HL-60 (cell line): Measurements from ENCODE around the gene ZNF287.
"Not testable (repeated sequence)": the region's sequence is repeated elsewhere in the genome, so short reads cannot be mapped to it uniquely, and the experiment has no call there.

Experiments used
- DNase-seq, 2 experiments: peaks; one replicate each; pipeline ENCODE4 v3.0.0-alpha.2; 2010 to 2020; ENCODE audit warnings: low read depth in 1 of 2, low spot score in 1 of 2
- H3K27ac ChIP-seq: fragments of 250-450 bp; sonication (Bioruptor Pico); replicated peaks from 2 replicates; pipeline ENCODE4 v1.5.1; 2020; ENCODE audit warnings: mild to moderate bottlenecking, moderate library complexity
- H3K27me3 ChIP-seq: fragments of 250-450 bp; sonication (Bioruptor Pico); 2 replicates; pipeline ENCODE4 v1.5.1; 2021; ENCODE audit warnings: mild to moderate bottlenecking, moderate library complexity; ENCODE audit not compliant: insufficient read depth, poor library complexity, severe bottlenecking
- H3K4me3 ChIP-seq: replicated peaks from 2 replicates; pipeline ENCODE4 v1.5.1; 2011; ENCODE audit warnings: mild to moderate bottlenecking, control low read depth, low read length; ENCODE audit not compliant: insufficient read depth
- GABPA ChIP-seq: IDR thresholded peaks from 2 replicates; pipeline ENCODE4 v1.6.1; 2012; ENCODE audit warnings: low read depth
- POLR2AphosphoS5 ChIP-seq: IDR thresholded peaks from 2 replicates; pipeline ENCODE4 v1.6.1; 2012; ENCODE audit warnings: low read depth
- SPI1 ChIP-seq: IDR thresholded peaks from 2 replicates; pipeline ENCODE4 v1.6.1; 2012; ENCODE audit warnings: low read depth, mild to moderate bottlenecking, borderline replicate concordance
- TF ChIP-seq, protein P1 (sequence below): IDR thresholded peaks from 2 replicates; pipeline ENCODE4 v1.6.1; 2012; ENCODE audit warnings: low read depth; ENCODE audit not compliant: insufficient replicate concordance
- TF ChIP-seq, protein P2 (sequence below): IDR thresholded peaks from one replicate; pipeline ENCODE4 v1.5.1; 2011; ENCODE audit warnings: low read length, control low read depth, inconsistent platforms; ENCODE audit not compliant: insufficient read depth

The ZNF287 gene

DNA sequence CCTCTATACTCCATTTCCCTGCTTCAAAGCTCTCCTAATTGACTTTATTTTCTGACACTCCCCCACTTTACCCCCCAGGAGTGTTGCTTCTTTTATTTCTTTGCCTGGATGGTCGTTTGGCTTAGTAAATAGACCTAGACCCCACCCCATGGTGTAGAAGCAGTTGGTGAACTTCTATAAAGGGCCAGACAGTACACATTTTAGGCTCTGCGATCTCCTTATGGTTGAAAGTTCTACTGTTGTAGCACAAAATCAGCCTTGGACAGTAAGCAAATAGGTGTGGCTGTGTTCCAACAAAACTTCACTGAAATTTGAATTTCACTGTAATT lies 31.9 kb downstream of the ZNF287 start:
- no peak for TF ChIP-seq SPI1
- TF ChIP-seq, protein P1, sequence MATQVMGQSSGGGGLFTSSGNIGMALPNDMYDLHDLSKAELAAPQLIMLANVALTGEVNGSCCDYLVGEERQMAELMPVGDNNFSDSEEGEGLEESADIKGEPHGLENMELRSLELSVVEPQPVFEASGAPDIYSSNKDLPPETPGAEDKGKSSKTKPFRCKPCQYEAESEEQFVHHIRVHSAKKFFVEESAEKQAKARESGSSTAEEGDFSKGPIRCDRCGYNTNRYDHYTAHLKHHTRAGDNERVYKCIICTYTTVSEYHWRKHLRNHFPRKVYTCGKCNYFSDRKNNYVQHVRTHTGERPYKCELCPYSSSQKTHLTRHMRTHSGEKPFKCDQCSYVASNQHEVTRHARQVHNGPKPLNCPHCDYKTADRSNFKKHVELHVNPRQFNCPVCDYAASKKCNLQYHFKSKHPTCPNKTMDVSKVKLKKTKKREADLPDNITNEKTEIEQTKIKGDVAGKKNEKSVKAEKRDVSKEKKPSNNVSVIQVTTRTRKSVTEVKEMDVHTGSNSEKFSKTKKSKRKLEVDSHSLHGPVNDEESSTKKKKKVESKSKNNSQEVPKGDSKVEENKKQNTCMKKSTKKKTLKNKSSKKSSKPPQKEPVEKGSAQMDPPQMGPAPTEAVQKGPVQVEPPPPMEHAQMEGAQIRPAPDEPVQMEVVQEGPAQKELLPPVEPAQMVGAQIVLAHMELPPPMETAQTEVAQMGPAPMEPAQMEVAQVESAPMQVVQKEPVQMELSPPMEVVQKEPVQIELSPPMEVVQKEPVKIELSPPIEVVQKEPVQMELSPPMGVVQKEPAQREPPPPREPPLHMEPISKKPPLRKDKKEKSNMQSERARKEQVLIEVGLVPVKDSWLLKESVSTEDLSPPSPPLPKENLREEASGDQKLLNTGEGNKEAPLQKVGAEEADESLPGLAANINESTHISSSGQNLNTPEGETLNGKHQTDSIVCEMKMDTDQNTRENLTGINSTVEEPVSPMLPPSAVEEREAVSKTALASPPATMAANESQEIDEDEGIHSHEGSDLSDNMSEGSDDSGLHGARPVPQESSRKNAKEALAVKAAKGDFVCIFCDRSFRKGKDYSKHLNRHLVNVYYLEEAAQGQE: no peak
- no peak for TF ChIP-seq POLR2AphosphoS5
- Histone ChIP-seq H3K27me3 (no peaks in the 10 kb centered on the region), H3K27ac (no peak overlapping the region), H3K4me3 (no peak overlapping the region)
- no peak for DNase-seq

DNA sequence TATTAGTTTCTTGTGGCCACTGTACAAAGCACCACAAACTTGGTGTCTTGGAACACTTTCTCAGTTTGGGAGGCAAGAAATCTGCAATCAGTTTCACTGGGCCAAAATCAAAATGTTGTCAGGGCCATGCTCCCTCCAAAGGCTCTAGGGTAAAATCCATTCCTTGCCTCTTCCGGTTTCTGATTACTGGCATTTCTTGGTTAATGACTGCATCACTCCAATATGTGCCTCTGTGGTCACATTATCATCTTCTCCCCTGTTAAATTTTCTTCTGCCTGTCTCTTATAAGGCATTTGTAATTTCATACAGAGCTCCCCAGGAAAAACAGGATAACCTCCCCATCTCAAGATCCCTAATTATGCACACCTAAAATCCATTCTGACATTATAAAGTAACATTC lies 34.8 kb downstream of the ZNF287 start:
- H3K27ac ChIP-seq: no peak overlapping the region
- no peak overlapping the region for H3K4me3 ChIP-seq
- no peak for DNase-seq
- TF ChIP-seq, protein P1: no peak
- TF ChIP-seq, protein P2, sequence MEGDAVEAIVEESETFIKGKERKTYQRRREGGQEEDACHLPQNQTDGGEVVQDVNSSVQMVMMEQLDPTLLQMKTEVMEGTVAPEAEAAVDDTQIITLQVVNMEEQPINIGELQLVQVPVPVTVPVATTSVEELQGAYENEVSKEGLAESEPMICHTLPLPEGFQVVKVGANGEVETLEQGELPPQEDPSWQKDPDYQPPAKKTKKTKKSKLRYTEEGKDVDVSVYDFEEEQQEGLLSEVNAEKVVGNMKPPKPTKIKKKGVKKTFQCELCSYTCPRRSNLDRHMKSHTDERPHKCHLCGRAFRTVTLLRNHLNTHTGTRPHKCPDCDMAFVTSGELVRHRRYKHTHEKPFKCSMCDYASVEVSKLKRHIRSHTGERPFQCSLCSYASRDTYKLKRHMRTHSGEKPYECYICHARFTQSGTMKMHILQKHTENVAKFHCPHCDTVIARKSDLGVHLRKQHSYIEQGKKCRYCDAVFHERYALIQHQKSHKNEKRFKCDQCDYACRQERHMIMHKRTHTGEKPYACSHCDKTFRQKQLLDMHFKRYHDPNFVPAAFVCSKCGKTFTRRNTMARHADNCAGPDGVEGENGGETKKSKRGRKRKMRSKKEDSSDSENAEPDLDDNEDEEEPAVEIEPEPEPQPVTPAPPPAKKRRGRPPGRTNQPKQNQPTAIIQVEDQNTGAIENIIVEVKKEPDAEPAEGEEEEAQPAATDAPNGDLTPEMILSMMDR: no peak
- no peaks in the 10 kb centered on the region for H3K27me3 ChIP-seq

GRCh38 chr17:16529906-16530305 lies 39.1 kb downstream of the ZNF287 start:
- Histone ChIP-seq H3K27me3 (no peaks in the 10 kb centered on the region), H3K4me3 (no peak overlapping the region), H3K27ac (no peak overlapping the region)
- DNase-seq: no peak
- TF ChIP-seq POLR2AphosphoS5 (no peak), GABPA (no peak), SPI1 (no peak)
- TF ChIP-seq, protein P1: no peak
- TF ChIP-seq, protein P2: no peak

DNA sequence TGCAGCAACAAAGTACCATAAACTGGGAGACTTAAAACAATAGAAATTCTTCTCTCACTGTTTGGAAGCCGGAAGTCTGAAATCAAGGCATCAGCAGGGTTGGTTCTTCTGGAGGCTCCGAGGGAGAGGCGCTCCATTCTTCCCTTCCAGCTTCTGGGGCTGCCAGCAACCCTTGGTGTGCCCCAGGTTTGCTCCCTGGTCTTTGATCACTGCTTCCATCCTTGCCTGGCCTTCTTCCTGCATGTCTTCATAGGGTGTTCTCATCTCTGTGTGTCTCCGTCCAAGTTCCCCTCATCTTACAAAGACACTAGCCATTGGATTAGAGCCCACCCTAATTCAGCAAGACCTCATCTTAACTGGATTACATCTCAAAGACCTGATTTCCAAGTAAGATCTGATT lies 41.7 kb downstream of the ZNF287 start:
- no peak overlapping the region for H3K4me3 ChIP-seq
- DNase-seq: no peak
- H3K27me3 ChIP-seq: no peaks in the 10 kb centered on the region
- TF ChIP-seq, protein P2: no peak
- TF ChIP-seq GABPA (no peak), POLR2AphosphoS5 (no peak), SPI1 (no peak)
- TF ChIP-seq, protein P1: no peak
- H3K27ac ChIP-seq: no peak overlapping the region

DNA sequence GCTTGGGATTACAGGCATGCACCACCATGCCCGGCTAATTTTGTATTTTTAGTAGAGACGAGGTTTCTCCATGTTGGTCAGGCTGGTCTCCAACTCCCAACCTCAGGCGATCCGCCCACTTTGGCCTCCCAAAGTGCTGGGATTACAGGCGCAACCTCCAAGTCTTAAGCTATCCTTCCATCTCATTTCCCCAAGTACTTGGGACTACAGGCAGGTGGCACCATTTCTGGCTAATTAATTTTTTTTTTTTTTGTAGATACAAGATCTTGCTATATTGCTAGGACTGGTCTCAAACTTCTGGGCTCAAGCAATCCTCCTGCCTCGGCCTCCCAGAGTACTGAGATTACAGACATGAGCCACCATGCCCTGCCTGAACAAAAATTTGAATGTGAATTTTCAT lies 43.4 kb downstream of the ZNF287 start:
- not testable (repeated sequence) for DNase-seq, H3K27ac ChIP-seq, H3K4me3 ChIP-seq, H3K27me3 ChIP-seq
